Amygdala (tissue), 56 donors: ENCODE measurements around the gene SEPHS1.
"Not testable (repeated sequence)": the region's sequence is repeated elsewhere in the genome, so short reads cannot be mapped to it uniquely, and the experiment has no call there.

Source experiments
- DNase-seq, 56 donors: peaks; one replicate each; lab custom pipeline; 2025; lab: John Stamatoyannopoulos, UW

Gene SEPHS1, protein sequence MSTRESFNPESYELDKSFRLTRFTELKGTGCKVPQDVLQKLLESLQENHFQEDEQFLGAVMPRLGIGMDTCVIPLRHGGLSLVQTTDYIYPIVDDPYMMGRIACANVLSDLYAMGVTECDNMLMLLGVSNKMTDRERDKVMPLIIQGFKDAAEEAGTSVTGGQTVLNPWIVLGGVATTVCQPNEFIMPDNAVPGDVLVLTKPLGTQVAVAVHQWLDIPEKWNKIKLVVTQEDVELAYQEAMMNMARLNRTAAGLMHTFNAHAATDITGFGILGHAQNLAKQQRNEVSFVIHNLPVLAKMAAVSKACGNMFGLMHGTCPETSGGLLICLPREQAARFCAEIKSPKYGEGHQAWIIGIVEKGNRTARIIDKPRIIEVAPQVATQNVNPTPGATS

GRCh38 chr10:13348216-13349017 is at the start of gene SEPHS1:
TSS of gene SEPHS1 (minus strand) at chr10:13348293. CDS start at chr10:13344950, 3,343 bp downstream.
- DNase-seq = peak in 50 of 56 donors; percentile 11 to 78 (median 55)

DNA sequence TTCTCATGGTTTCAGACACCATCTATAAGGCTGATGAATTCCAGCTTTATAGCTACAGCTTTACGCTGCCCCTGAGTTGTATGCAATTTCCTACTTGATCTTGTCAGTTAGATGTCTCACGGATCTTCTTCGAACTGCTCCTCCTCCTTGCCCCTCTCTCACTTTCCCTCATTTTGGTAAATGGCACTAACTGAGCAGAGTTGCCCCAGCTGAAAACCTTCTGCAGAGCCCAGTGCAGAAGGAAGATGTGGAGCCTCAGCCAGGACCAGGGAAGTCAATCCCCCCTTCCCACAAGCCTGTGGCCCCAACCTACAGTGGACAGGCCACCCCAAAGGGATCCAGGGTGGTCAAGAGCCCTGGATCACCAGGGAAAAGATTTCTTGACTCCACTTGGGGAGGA is 49.0 kb upstream of the SEPHS1 start:
- DNase-seq = no peak

- no peak for DNase-seq
These were observed 48.3 kb upstream of the SEPHS1 start for GRCh38 chr10:13396369-13396768.

GRCh38 chr10:13395540-13395939 is 47.4 kb upstream of the SEPHS1 start:
- DNase-seq = no peak

- DNase-seq = no peak
These were observed 45.5 kb upstream of the SEPHS1 start for GRCh38 chr10:13393640-13394039.

GRCh38 chr10:13392701-13393100 is 44.6 kb upstream of the SEPHS1 start:
- DNase-seq = no peak

- DNase-seq = peak in 4 of 56 donors; percentile 1 to 24 (median 4)
These were observed 42.8 kb upstream of the SEPHS1 start for GRCh38 chr10:13390604-13391522.

GRCh38 chr10:13388478-13389230 is 40.6 kb upstream of the SEPHS1 start:
- no peak for DNase-seq

GRCh38 chr10:13386021-13386420 is 37.9 kb upstream of the SEPHS1 start:
- DNase-seq = no peak

GRCh38 chr10:13383399-13383761 is 35.3 kb upstream of the SEPHS1 start:
- DNase-seq = no peak

DNA sequence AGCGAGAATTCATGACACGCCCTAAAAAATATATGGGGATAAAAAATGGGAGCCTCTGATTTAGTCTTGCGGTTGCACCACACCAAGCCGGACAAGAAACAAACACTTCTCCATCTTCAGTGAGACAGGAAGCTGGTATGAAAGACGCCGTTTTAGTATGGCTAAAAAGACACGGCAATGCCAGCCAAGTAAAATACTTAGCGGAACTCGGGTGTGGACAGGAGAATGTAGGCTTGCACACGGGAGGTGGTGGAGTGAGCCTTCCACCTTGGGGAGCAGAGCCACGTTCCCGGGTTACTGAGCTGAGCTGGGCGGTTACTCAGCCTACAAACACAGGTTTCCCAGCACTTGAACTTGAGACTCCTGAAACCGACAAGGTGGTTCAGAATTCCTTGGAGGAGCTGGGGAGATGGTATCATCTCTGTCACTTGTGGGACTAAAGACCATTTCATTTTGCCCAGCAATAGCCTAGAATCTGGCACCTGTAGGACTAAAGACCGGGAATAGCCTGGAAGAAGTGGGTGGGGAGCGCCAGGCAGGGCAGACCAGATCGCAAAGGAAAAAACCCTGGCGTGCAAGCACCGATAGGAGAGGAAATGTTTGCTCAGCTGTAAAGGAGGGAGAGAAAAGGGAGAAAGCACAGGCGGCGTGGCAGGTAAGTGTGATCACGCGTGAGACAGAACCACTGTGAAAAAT is 34.8 kb upstream of the SEPHS1 start:
- DNase-seq = no peak

DNA sequence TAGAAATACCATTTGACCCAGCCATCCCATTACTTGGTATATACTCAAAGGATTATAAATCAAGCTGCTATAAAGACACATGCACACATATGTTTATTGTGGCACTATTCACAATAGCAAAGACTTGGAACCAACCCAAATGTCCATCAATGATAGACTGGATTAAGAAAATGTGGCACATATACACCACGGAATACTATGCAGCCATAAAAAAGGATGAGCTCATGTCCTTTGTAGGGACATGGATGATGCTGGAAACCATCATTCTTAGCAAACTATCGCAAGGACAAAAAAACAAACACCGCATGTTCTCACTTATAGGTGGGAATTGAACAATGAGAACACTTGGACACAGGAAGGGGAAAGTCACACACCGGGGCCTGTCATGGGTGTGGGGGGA is 31.0 kb upstream of the SEPHS1 start:
- not testable (repeated sequence) for DNase-seq

DNA sequence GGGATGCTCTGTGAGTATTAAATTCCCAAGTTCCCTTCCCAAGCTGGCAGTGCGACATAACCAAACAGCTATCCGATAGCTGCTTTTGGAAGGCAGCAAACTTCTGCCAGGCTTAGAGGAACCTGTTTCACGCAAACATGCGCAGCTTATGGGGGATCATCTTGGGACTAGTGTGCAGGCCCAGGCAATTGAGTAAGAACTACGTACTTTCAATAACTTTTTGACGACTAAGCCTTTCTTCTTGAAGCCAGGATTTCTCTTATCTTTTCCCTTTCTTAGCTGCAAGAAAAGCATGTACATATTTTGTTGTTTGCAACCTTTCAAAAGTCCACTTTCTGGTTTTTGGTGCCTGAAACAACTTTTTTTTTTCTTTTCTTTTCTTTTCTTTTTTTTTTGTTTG is 28.7 kb upstream of the SEPHS1 start:
- DNase-seq = no peak

GRCh38 chr10:13376297-13376696 is 28.2 kb upstream of the SEPHS1 start:
- no peak for DNase-seq

DNA sequence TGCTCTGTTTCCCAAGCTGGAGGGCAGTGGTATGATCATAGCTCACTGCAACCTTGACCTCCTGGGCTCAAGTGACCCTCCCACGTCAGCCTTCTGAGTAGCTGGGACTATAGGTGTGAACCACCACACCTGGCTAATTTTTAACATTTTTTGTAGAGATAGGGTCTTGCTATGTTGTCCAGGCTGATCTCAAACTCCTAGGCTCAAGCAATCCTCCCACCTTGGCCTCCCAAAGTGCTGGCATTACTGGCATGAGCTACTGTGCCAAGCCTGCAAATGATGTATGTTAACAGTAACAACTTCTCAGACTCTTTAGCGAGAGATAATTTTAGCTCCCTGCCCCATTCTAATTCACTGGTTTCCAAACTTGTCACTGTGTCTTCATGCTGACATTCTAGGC is 27.7 kb upstream of the SEPHS1 start:
- no peak for DNase-seq

DNA sequence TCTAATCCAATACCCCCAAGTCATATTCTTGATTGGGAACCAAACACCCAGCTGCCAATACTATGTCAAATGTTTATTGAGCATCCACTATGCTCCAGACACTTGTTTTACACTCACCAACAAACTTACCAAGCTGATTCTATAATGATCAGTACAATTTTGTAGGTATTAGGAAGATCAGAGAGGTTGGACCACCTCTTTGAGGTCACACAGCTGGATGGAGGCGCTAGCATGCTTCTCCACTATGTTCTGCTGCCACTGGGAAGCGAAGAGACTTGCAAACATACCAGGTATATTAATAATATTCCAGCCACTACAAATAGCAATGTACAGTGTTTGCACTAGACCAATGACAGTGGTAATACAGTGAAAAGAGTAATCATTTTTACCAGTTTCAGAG is 25.6 kb upstream of the SEPHS1 start:
- no peak for DNase-seq

DNA sequence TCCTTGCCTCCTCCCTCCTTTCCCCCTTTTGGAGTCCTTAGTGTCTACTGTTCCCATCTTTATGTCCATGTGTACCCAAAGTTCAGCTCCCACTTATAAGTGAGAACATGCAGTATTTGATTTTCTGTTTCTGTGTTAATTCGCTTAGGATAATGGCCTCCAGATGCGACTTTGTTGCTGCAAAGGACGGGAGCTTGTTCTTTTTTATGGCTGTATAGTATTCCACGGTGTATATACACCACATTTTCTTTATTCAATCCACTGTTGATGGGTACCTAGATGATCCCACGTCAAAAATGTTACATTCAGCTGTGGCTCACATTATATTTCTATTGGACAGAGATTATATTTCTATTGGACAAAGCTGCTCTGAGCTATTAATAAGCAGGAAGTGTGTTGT is 24.4 kb upstream of the SEPHS1 start:
- no peak for DNase-seq

GRCh38 chr10:13371897-13372470 is 23.9 kb upstream of the SEPHS1 start:
- DNase-seq = peak in 48 of 56 donors; percentile 1 to 79 (median 40)

GRCh38 chr10:13366891-13367290 is 18.8 kb upstream of the SEPHS1 start:
- DNase-seq = no peak
